A673 (cell line): ENCODE data around the gene HK3.

Experiments used
- EZH2 ChIP-seq: fragments of 200-600 bp; sonication (generic); IDR thresholded peaks from 2 replicates; pipeline ENCODE4 v1.6.1; 2017; ENCODE audit warnings: borderline replicate concordance, low read depth, mild to moderate bottlenecking, mixed read lengths, antibody characterized with exemption, low read length; ENCODE audit not compliant: poor library complexity, severe bottlenecking
- TF ChIP-seq, protein P1 (sequence below): fragments of 300-800, 200-600 bp; sonication (generic); conservative IDR thresholded peaks from 2 replicates; pipeline ENCODE4 v1.5.1; 2017; ENCODE audit warnings: low read depth, mild to moderate bottlenecking, antibody characterized with exemption, low read length, moderate library complexity, mixed read lengths

DNA sequence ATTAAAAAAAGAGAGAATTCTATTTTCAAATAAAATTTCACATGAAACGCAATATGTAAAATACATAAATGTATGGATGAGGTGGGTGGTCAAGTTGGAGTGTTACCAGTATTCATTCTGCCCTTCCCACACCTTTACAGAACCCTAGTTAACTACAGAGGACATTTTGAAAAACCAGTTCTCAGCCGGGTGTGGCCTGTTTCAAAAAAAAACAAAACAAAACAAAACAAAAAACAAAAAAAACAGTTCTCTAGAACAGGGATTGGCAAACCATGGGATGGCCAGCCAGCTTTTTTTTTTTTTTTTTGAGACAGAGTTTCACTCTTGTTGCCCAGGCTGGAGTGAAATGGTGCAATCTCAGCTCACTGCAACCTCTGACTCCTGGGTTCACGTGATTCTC lies 28.4 kb upstream of the HK3 start:
- TF ChIP-seq, protein P1, sequence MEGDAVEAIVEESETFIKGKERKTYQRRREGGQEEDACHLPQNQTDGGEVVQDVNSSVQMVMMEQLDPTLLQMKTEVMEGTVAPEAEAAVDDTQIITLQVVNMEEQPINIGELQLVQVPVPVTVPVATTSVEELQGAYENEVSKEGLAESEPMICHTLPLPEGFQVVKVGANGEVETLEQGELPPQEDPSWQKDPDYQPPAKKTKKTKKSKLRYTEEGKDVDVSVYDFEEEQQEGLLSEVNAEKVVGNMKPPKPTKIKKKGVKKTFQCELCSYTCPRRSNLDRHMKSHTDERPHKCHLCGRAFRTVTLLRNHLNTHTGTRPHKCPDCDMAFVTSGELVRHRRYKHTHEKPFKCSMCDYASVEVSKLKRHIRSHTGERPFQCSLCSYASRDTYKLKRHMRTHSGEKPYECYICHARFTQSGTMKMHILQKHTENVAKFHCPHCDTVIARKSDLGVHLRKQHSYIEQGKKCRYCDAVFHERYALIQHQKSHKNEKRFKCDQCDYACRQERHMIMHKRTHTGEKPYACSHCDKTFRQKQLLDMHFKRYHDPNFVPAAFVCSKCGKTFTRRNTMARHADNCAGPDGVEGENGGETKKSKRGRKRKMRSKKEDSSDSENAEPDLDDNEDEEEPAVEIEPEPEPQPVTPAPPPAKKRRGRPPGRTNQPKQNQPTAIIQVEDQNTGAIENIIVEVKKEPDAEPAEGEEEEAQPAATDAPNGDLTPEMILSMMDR: no peak
- no peak for TF ChIP-seq EZH2
